DMS114 treated with DMSO at 0.1 percent for 48 hours (cell line): ENCODE measurements around the gene PDLIM3.

Experiments used
- DNase-seq: peaks from one replicate; lab custom pipeline; 2025; ENCODE audit not compliant: unreplicated experiment; lab: John Stamatoyannopoulos, UW

Gene PDLIM3

GRCh38 chr4:185472103-185472542 is 63.2 kb downstream of the PDLIM3 start:
- DNase-seq, result no peak

GRCh38 chr4:185471235-185472102 is 63.8 kb downstream of the PDLIM3 start, which contains the start of gene CCDC110:
TSS of gene CCDC110 (minus strand) at chr4:185471733. CDS start at chr4:185471683, 50 bp downstream.
- peak; percentile 66 for DNase-seq

- DNase-seq, result no peak
Measured at GRCh38 chr4:185470501-185471195, 64.7 kb downstream of the PDLIM3 start.

GRCh38 chr4:185469580-185470154 is 65.6 kb downstream of the PDLIM3 start:
- no peak for DNase-seq

GRCh38 chr4:185468999-185469398 is 66.3 kb downstream of the PDLIM3 start:
- no peak for DNase-seq

GRCh38 chr4:185467991-185468390 is 67.3 kb downstream of the PDLIM3 start:
- DNase-seq, result no peak

- DNase-seq, result no peak
Measured at GRCh38 chr4:185467101-185467500, 68.2 kb downstream of the PDLIM3 start.

GRCh38 chr4:185465707-185466106 is 69.6 kb downstream of the PDLIM3 start:
- no peak for DNase-seq

- no peak for DNase-seq
Measured at GRCh38 chr4:185464887-185465286, 70.4 kb downstream of the PDLIM3 start.

- DNase-seq, result no peak
Measured at GRCh38 chr4:185464183-185464582, 71.1 kb downstream of the PDLIM3 start.

- no peak for DNase-seq
Measured at GRCh38 chr4:185463541-185463940, 71.8 kb downstream of the PDLIM3 start.

GRCh38 chr4:185461565-185461964 is 73.7 kb downstream of the PDLIM3 start:
- DNase-seq, result no peak

- DNase-seq, result no peak
Measured at GRCh38 chr4:185457136-185457535, 78.2 kb downstream of the PDLIM3 start.

- DNase-seq, result no peak
Measured at GRCh38 chr4:185456131-185456530, 79.2 kb downstream of the PDLIM3 start.
